SK-N-SH (cell line): ENCODE measurements around the gene DCDC1. TPM values are rescaled to one million over a fixed set of nuclear protein-coding genes. Genes with fewer than 3 reads are reported as not detected.
A peak's percentile ranks its signal among the peaks of the same experiment; 100 is the strongest.

ENCODE experiments used
- CTCF ChIA-PET: fragments of 300-600, 350-600 bp; formaldehyde crosslinking; extraction: SDS; loops from one replicate; lab custom pipeline; 2021; lab: Yijun Ruan, JAX
- POLR2A ChIA-PET: fragments of 350-600 bp; sonication (Branson Sonifier 250); formaldehyde crosslinking; extraction: SDS; loops from one replicate; lab custom pipeline; 2020; ENCODE audit warnings: antibody characterized with exemption, inconsistent platforms; lab: Yijun Ruan, JAX
- DNase-seq: peaks from one replicate; pipeline ENCODE4 v3.0.0; 2012
- H2AFZ ChIP-seq: fragments of 200-600 bp; sonication (generic); 2 replicates; pipeline ENCODE4 v1.8.1; 2016; ENCODE audit warnings: antibody characterized with exemption, mild to moderate bottlenecking, low read depth
- H3F3A ChIP-seq: fragments of 200-600 bp; sonication (generic); replicated peaks from 2 replicates; pipeline ENCODE3; 2016; ENCODE audit warnings: antibody characterized with exemption, mild to moderate bottlenecking; ENCODE audit not compliant: insufficient read depth
- H3K27ac ChIP-seq, 2 experiments: fragments of 200-500 bp in 1 of 2; fragments of 200-600 bp in 1 of 2; sonication (Bioruptor generic) in 1 of 2; sonication (generic), shearing (Covaris generic) in 1 of 2; 2 replicates each; pipeline versions ENCODE4 v1.5.1 to v1.6.1; 2014 to 2016; ENCODE audit warnings: low read depth in 2 of 2, inconsistent platforms in 1 of 2, low read length in 1 of 2, mild to moderate bottlenecking in 1 of 2, mixed read lengths in 1 of 2
- H3K27me3 ChIP-seq: fragments of 200-600 bp; sonication (generic), shearing (Covaris generic); 2 replicates; pipeline ENCODE4 v1.6.1; 2016; ENCODE audit warnings: mixed run types; ENCODE audit not compliant: insufficient read depth
- H3K36me3 ChIP-seq, 2 experiments: fragments of 200-500 bp in 1 of 2; fragments of 200-600 bp in 1 of 2; sonication (Bioruptor generic) in 1 of 2; sonication (generic) in 1 of 2; replicated peaks in 1 of 2; 2 replicates each; pipeline versions ENCODE3 to v1.5.1; 2014 to 2016; ENCODE audit warnings: low read length in 1 of 2, mild to moderate bottlenecking in 1 of 2; ENCODE audit not compliant: insufficient read depth in 2 of 2, control insufficient read depth in 1 of 2
- H3K4me1 ChIP-seq, 2 experiments: fragments of 200-500 bp in 1 of 2; fragments of 200-600 bp in 1 of 2; sonication (Bioruptor generic) in 1 of 2; sonication (generic), shearing (Covaris generic) in 1 of 2; 2 replicates each; pipeline versions ENCODE4 v1.5.1 to v1.6.1; 2014 to 2016; ENCODE audit warnings: low read depth in 1 of 2, low read length in 1 of 2, mixed run types in 1 of 2; ENCODE audit not compliant: insufficient read depth in 2 of 2, control insufficient read depth in 1 of 2
- H3K4me2 ChIP-seq: fragments of 200-600 bp; sonication (generic), shearing (Covaris generic); 2 replicates; pipeline ENCODE4 v1.6.1; 2017; ENCODE audit warnings: mixed run types
- H3K4me3 ChIP-seq, 2 experiments: fragments of 200-500 bp in 1 of 2; fragments of 200-600 bp in 1 of 2; sonication (Bioruptor generic) in 1 of 2; sonication (generic), shearing (Covaris generic) in 1 of 2; 2 replicates each; pipeline versions ENCODE4 v1.5.1 to v1.8.1; 2014 to 2016; ENCODE audit warnings: low read depth in 2 of 2, inconsistent platforms in 1 of 2, low read length in 1 of 2, mild to moderate bottlenecking in 1 of 2, mixed read lengths in 1 of 2, moderate library complexity in 1 of 2
- H3K79me2 ChIP-seq: fragments of 200-600 bp; sonication (generic); 2 replicates; pipeline ENCODE4 v1.8.1; 2017; ENCODE audit warnings: mild to moderate bottlenecking; ENCODE audit not compliant: insufficient read depth
- H3K9ac ChIP-seq: fragments of 200-600 bp; sonication (generic); 2 replicates; pipeline ENCODE4 v1.6.1; 2017; ENCODE audit warnings: mixed run types
- H3K9me2 ChIP-seq: fragments of 200-600 bp; sonication (generic); 2 replicates; pipeline ENCODE4 v1.6.1; 2017; ENCODE audit warnings: mixed run types
- H3K9me3 ChIP-seq: fragments of 200-600 bp; sonication (generic); 2 replicates; pipeline ENCODE4 v1.6.1; 2017; ENCODE audit warnings: mixed run types, mild to moderate bottlenecking, moderate library complexity
- H4K20me1 ChIP-seq: fragments of 200-600 bp; sonication (generic); 2 replicates; pipeline ENCODE4 v1.6.1; 2017; ENCODE audit warnings: mild to moderate bottlenecking, mixed run types; ENCODE audit not compliant: insufficient read depth
- CHD2 ChIP-seq: fragments of 150-350 bp; IDR thresholded peaks from 2 replicates; pipeline ENCODE4 v1.6.1; 2018; ENCODE audit warnings: low read length; ENCODE audit not compliant: partially characterized antibody
- FOSL2 ChIP-seq: IDR thresholded peaks from 2 replicates; pipeline ENCODE4 v1.4.0; 2012; ENCODE audit warnings: low read depth, mild to moderate bottlenecking, moderate library complexity, borderline replicate concordance
- FOXM1 ChIP-seq: IDR thresholded peaks from 2 replicates; pipeline ENCODE4 v1.4.0; 2012; ENCODE audit warnings: low read depth, mild to moderate bottlenecking
- GABPA ChIP-seq: IDR thresholded peaks from 2 replicates; pipeline ENCODE4 v1.4.0; 2012; ENCODE audit warnings: low read depth, mild to moderate bottlenecking
- GATA2 ChIP-seq: sonication (generic); formaldehyde crosslinking; IDR thresholded peaks from 2 replicates; pipeline ENCODE4 v1.5.0; 2020; ENCODE audit warnings: mild to moderate bottlenecking, missing genetic modification reagents
- MEF2A ChIP-seq: IDR thresholded peaks from 2 replicates; pipeline ENCODE4 v1.4.0; 2012; ENCODE audit warnings: low read depth, borderline replicate concordance
- MXI1 ChIP-seq: IDR thresholded peaks from 2 replicates; pipeline ENCODE4 v1.6.1; 2012; ENCODE audit warnings: mild to moderate bottlenecking, low read depth, low read length, improper control_type of control experiment
- NRF1 ChIP-seq: IDR thresholded peaks from 2 replicates; pipeline ENCODE4 v1.6.1; 2012; ENCODE audit warnings: low read depth, mild to moderate bottlenecking, low read length
- POLR2AphosphoS5 ChIP-seq: IDR thresholded peaks from 2 replicates; pipeline ENCODE4 v1.6.1; 2012; ENCODE audit warnings: low read depth, low read length
- RAD21 ChIP-seq: IDR thresholded peaks from 2 replicates; pipeline ENCODE4 v1.6.1; 2012; ENCODE audit warnings: mild to moderate bottlenecking, low read length
- RCOR1 ChIP-seq: fragments of 150-350 bp; IDR thresholded peaks from 2 replicates; pipeline ENCODE4 v1.6.1; 2017; ENCODE audit warnings: antibody characterized with exemption, low read length
- RFX5 ChIP-seq: IDR thresholded peaks from 2 replicates; pipeline ENCODE4 v1.6.1; 2012; ENCODE audit warnings: mild to moderate bottlenecking, improper control_type of control experiment, low read length
- SIN3A ChIP-seq: IDR thresholded peaks from 2 replicates; pipeline ENCODE4 v1.6.1; 2012; ENCODE audit warnings: low read depth, mild to moderate bottlenecking, low read length, moderate library complexity, borderline replicate concordance
- SMC3 ChIP-seq: IDR thresholded peaks from 2 replicates; pipeline ENCODE4 v1.6.1; 2012; ENCODE audit warnings: low read depth, low read length, improper control_type of control experiment
- WGBS: methylation state at CpG from one replicate; pipeline ENCODE4 v1.1.6; 2017; ENCODE audit warnings: low lambda C conversion rate; 5-methylcytosine and 5-hydroxymethylcytosine counted together
- polyA plus RNA-seq, 3 experiments: library from polyadenylated mRNA; depleted of rRNA; stranded (reverse); fragments of >200 nt; gene quantifications; 2 replicates each; pipeline ENCODE4 v1.2.3, GENCODE V29; 2012
- TF ChIP-seq, protein P1 (sequence below): fragments of 200-600 bp; sonication (generic); IDR thresholded peaks from 2 replicates; pipeline ENCODE4 v1.6.1; 2017; ENCODE audit warnings: antibody characterized with exemption, mild to moderate bottlenecking, moderate library complexity
- TF ChIP-seq, protein P2 (sequence below): fragments of 150-350 bp; IDR thresholded peaks from 2 replicates; pipeline ENCODE4 v1.6.1; 2016; ENCODE audit warnings: mild to moderate bottlenecking, low read depth, low read length
- TF ChIP-seq, protein P3 (sequence below): fragments of 150-350 bp; IDR thresholded peaks from 2 replicates; pipeline ENCODE4 v1.6.1; 2017; ENCODE audit warnings: antibody characterized with exemption, low read length, low read depth, borderline replicate concordance
- TF ChIP-seq, protein P4 (sequence below): IDR thresholded peaks from 2 replicates; pipeline ENCODE4 v1.4.0; 2012; ENCODE audit warnings: low read depth, borderline replicate concordance

The DCDC1 gene
- polyA plus RNA-seq, 1 of the 3 experiments (the other 2 are of a cell fraction) = 0.12 TPM

GRCh38 chr11:30960387-30960992 lies 409.0 kb downstream of the DCDC1 start:
- Histone ChIP-seq H3K79me2 (no peaks in the 10 kb centered on the region), H3K9ac (no peak overlapping the region), H3K27ac (no peak overlapping the region), H2AFZ (no peak overlapping the region), H3K9me3 (no peaks in the 10 kb centered on the region), H3K4me1 (no peaks in the 10 kb centered on the region), H3K4me3 (peak overlapping the region in 1 of 2 experiments; percentile 39; a peak in 1 of 4 replicates), H3K9me2 (no peaks in the 10 kb centered on the region), H4K20me1 (no peaks in the 10 kb centered on the region), H3K27me3 (no peaks in the 10 kb centered on the region; the same call in 1 of the 2 replicates), H3K4me2 (no peak overlapping the region), H3F3A (no peaks in the 10 kb centered on the region), H3K36me3 (no peaks in the 10 kb centered on the region)
- ChIA-PET CTCF (interaction anchor here (0.6 to 8.9 kb wide), 34 partner anchors 9 to 1528 kb away, joined by 3 to 120 read pairs (median 4); no protein-coding TSS in a partner anchor), POLR2A (no interaction called here)
- 0% methylated on average over 2 of the region's 2 CpGs for WGBS
- TF ChIP-seq RFX5 = no peak
- TF ChIP-seq SMC3 = peak; percentile 70
- TF ChIP-seq, protein P1, sequence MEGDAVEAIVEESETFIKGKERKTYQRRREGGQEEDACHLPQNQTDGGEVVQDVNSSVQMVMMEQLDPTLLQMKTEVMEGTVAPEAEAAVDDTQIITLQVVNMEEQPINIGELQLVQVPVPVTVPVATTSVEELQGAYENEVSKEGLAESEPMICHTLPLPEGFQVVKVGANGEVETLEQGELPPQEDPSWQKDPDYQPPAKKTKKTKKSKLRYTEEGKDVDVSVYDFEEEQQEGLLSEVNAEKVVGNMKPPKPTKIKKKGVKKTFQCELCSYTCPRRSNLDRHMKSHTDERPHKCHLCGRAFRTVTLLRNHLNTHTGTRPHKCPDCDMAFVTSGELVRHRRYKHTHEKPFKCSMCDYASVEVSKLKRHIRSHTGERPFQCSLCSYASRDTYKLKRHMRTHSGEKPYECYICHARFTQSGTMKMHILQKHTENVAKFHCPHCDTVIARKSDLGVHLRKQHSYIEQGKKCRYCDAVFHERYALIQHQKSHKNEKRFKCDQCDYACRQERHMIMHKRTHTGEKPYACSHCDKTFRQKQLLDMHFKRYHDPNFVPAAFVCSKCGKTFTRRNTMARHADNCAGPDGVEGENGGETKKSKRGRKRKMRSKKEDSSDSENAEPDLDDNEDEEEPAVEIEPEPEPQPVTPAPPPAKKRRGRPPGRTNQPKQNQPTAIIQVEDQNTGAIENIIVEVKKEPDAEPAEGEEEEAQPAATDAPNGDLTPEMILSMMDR = peak; percentile 85
- TF ChIP-seq RAD21 = peak; percentile 94
- peak; percentile 30 for DNase-seq

- no peaks in the 10 kb centered on the region for H3K4me1 ChIP-seq
- H2AFZ ChIP-seq = no peak overlapping the region
- no peaks in the 10 kb centered on the region for H3K9me2 ChIP-seq
- no peaks in the 10 kb centered on the region for H3F3A ChIP-seq
- no peaks in the 10 kb centered on the region for H3K9me3 ChIP-seq
- no peak overlapping the region for H3K9ac ChIP-seq
- 13% methylated on average over 3 of the region's 3 CpGs for WGBS
- CTCF ChIA-PET = interaction anchor here (8.9 kb wide), 1 partner anchor 89 kb away, joined by 120 read pairs; no protein-coding TSS in a partner anchor
- no peaks in the 10 kb centered on the region; the same call in 1 of the 2 replicates for H3K27me3 ChIP-seq
- no peaks in the 10 kb centered on the region for H3K36me3 ChIP-seq
- H4K20me1 ChIP-seq = no peaks in the 10 kb centered on the region
- H3K79me2 ChIP-seq = no peaks in the 10 kb centered on the region; the same call in 1 of the 2 replicates
- H3K4me2 ChIP-seq = no peak overlapping the region
- TF ChIP-seq MEF2A (no peak), CHD2 (no peak), FOXM1 (no peak), SIN3A (no peak), RFX5 (no peak), POLR2AphosphoS5 (no peak), NRF1 (no peak), MXI1 (no peak), SMC3 (no peak), RCOR1 (no peak), GABPA (no peak), FOSL2 (no peak), GATA2 (CRISPR knock-in tag) (no peak)
- TF ChIP-seq, protein P1 = no peak
- TF ChIP-seq, protein P2, sequence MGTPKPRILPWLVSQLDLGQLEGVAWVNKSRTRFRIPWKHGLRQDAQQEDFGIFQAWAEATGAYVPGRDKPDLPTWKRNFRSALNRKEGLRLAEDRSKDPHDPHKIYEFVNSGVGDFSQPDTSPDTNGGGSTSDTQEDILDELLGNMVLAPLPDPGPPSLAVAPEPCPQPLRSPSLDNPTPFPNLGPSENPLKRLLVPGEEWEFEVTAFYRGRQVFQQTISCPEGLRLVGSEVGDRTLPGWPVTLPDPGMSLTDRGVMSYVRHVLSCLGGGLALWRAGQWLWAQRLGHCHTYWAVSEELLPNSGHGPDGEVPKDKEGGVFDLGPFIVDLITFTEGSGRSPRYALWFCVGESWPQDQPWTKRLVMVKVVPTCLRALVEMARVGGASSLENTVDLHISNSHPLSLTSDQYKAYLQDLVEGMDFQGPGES = no peak
- TF ChIP-seq, protein P3, sequence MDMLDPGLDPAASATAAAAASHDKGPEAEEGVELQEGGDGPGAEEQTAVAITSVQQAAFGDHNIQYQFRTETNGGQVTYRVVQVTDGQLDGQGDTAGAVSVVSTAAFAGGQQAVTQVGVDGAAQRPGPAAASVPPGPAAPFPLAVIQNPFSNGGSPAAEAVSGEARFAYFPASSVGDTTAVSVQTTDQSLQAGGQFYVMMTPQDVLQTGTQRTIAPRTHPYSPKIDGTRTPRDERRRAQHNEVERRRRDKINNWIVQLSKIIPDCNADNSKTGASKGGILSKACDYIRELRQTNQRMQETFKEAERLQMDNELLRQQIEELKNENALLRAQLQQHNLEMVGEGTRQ = no peak
- TF ChIP-seq, protein P4, sequence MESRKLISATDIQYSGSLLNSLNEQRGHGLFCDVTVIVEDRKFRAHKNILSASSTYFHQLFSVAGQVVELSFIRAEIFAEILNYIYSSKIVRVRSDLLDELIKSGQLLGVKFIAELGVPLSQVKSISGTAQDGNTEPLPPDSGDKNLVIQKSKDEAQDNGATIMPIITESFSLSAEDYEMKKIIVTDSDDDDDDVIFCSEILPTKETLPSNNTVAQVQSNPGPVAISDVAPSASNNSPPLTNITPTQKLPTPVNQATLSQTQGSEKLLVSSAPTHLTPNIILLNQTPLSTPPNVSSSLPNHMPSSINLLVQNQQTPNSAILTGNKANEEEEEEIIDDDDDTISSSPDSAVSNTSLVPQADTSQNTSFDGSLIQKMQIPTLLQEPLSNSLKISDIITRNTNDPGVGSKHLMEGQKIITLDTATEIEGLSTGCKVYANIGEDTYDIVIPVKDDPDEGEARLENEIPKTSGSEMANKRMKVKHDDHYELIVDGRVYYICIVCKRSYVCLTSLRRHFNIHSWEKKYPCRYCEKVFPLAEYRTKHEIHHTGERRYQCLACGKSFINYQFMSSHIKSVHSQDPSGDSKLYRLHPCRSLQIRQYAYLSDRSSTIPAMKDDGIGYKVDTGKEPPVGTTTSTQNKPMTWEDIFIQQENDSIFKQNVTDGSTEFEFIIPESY = no peak
- POLR2A ChIA-PET = no interaction called here
- DNase-seq = no peak
- no peak overlapping the region for H3K4me3 ChIP-seq
- H3K27ac ChIP-seq = no peak overlapping the region
Measured at GRCh38 chr11:30956751-30957150, 412.8 kb downstream of the DCDC1 start.
